H9 (cell line): Measurements from ENCODE around the gene EDEM1. TPM values are rescaled to one million over a fixed set of nuclear protein-coding genes. Genes with fewer than 3 reads are reported as not detected.

Experiments used
- DNase-seq: peaks from one replicate; pipeline ENCODE4 v3.0.0-alpha.2; 2017
- H2AFZ ChIP-seq: one replicate; pipeline ENCODE4 v1.6.1; 2013; ENCODE audit warnings: mild to moderate bottlenecking, low read length, control low read depth, moderate library complexity
- H2AK5ac ChIP-seq: 2 replicates; pipeline ENCODE4 v1.6.1; 2013; ENCODE audit warnings: low read length, control low read depth, mixed read lengths; ENCODE audit not compliant: insufficient read length
- H2BK120ac ChIP-seq: one replicate; pipeline ENCODE4 v1.6.1; 2013; ENCODE audit warnings: low read depth, mild to moderate bottlenecking, low read length, control low read depth, inconsistent platforms; ENCODE audit not compliant: poor library complexity, severe bottlenecking
- H2BK12ac ChIP-seq: 2 replicates; pipeline ENCODE4 v1.6.1; 2013; ENCODE audit warnings: low read length, control low read depth, mixed read lengths, low read depth; ENCODE audit not compliant: insufficient read length
- H2BK15ac ChIP-seq: 2 replicates; pipeline ENCODE4 v1.6.1; 2013; ENCODE audit warnings: low read depth, low read length, control low read depth
- H2BK20ac ChIP-seq: one replicate; pipeline ENCODE4 v1.6.1; 2013; ENCODE audit warnings: low read depth, mild to moderate bottlenecking, low read length, control low read depth, inconsistent platforms; ENCODE audit not compliant: poor library complexity, severe bottlenecking
- H2BK5ac ChIP-seq: 2 replicates; pipeline ENCODE4 v1.6.1; 2013; ENCODE audit warnings: low read length, control low read depth, mixed read lengths; ENCODE audit not compliant: insufficient read length
- H3K14ac ChIP-seq: 2 replicates; pipeline ENCODE4 v1.6.1; 2013; ENCODE audit warnings: low read length, control low read depth; ENCODE audit not compliant: insufficient read depth
- H3K18ac ChIP-seq: 2 replicates; pipeline ENCODE4 v1.6.1; 2013; ENCODE audit warnings: low read depth, mild to moderate bottlenecking, mixed read lengths, low read length, control low read depth; ENCODE audit not compliant: insufficient read length
- H3K23ac ChIP-seq: 2 replicates; pipeline ENCODE4 v1.6.1; 2013; ENCODE audit warnings: low read length, control low read depth, mixed read lengths, low read depth; ENCODE audit not compliant: insufficient read length
- H3K23me2 ChIP-seq: 2 replicates; pipeline ENCODE4 v1.6.1; 2013; ENCODE audit warnings: low read depth, mild to moderate bottlenecking, mixed read lengths, low read length, control low read depth; ENCODE audit not compliant: insufficient read length, poor library complexity, severe bottlenecking
- H3K27ac ChIP-seq: 2 replicates; pipeline ENCODE4 v1.5.1; 2013; ENCODE audit warnings: low read length, control low read depth, mixed read lengths, low read depth; ENCODE audit not compliant: insufficient read length
- H3K27me3 ChIP-seq: 2 replicates; pipeline ENCODE4 v1.6.1; 2013; ENCODE audit warnings: low read length, control low read depth, inconsistent platforms; ENCODE audit not compliant: insufficient read depth
- H3K4ac ChIP-seq: 2 replicates; pipeline ENCODE4 v1.6.1; 2013; ENCODE audit warnings: low read depth, mild to moderate bottlenecking, control low read depth, inconsistent platforms, low read length, moderate library complexity
- H3K4me1 ChIP-seq: 2 replicates; pipeline ENCODE4 v1.6.1; 2013; ENCODE audit warnings: low read length, control low read depth, inconsistent platforms; ENCODE audit not compliant: insufficient read depth
- H3K4me2 ChIP-seq: 2 replicates; pipeline ENCODE4 v1.6.1; 2013; ENCODE audit warnings: low read length, control low read depth, mixed read lengths; ENCODE audit not compliant: insufficient read length, insufficient read depth
- H3K56ac ChIP-seq: 2 replicates; pipeline ENCODE4 v1.6.1; 2013; ENCODE audit warnings: low read depth, mild to moderate bottlenecking, mixed read lengths, low read length, control low read depth; ENCODE audit not compliant: insufficient read length
- H3K79me1 ChIP-seq: 2 replicates; pipeline ENCODE4 v1.6.1; 2013; ENCODE audit warnings: low read depth, mild to moderate bottlenecking, moderate library complexity, low read length, control low read depth, inconsistent platforms; ENCODE audit not compliant: insufficient read depth, poor library complexity, severe bottlenecking
- H3K79me2 ChIP-seq: 2 replicates; pipeline ENCODE4 v1.6.1; 2013; ENCODE audit warnings: low read length, control low read depth, inconsistent platforms; ENCODE audit not compliant: insufficient read depth
- H3K9ac ChIP-seq: 2 replicates; pipeline ENCODE4 v1.6.1; 2013; ENCODE audit warnings: low read length, control low read depth, mixed read lengths; ENCODE audit not compliant: insufficient read length; ENCODE audit errors: extremely low read depth
- H3K9me3 ChIP-seq: one replicate; pipeline ENCODE4 v1.6.1; 2013; ENCODE audit warnings: low read depth, low read length, inconsistent platforms; ENCODE audit not compliant: control insufficient read depth
- H3T11ph ChIP-seq: one replicate; pipeline ENCODE4 v1.6.1; 2013; ENCODE audit warnings: mild to moderate bottlenecking, low read length, control low read depth, inconsistent platforms
- H4K20me1 ChIP-seq: one replicate; pipeline ENCODE4 v1.6.1; 2013; ENCODE audit not compliant: control insufficient read depth, insufficient read length, insufficient read depth
- H4K5ac ChIP-seq: 2 replicates; pipeline ENCODE4 v1.6.1; 2013; ENCODE audit warnings: low read depth, mild to moderate bottlenecking, mixed read lengths, low read length, control low read depth; ENCODE audit not compliant: insufficient read length
- H4K8ac ChIP-seq: replicated peaks from 2 replicates; pipeline ENCODE4 v1.6.1; 2013; ENCODE audit warnings: low read length, control low read depth, mixed read lengths, low read depth; ENCODE audit not compliant: insufficient read length
- H4K91ac ChIP-seq: 2 replicates; pipeline ENCODE4 v1.6.1; 2013; ENCODE audit warnings: low read depth, mild to moderate bottlenecking, moderate library complexity, mixed read lengths, low read length, control low read depth; ENCODE audit not compliant: insufficient read length
- H3K27ac Mint-ChIP-seq, 3 experiments: 2 replicates in 2 of 3; 3 replicates in 1 of 3; pipeline ENCODE4 v1.8.0; 2020 to 2021; ENCODE audit warnings: mixed read lengths in 3 of 3, mild to moderate bottlenecking in 1 of 3, moderate library complexity in 1 of 3
- H3K27me3 Mint-ChIP-seq: 2 replicates; pipeline ENCODE4 v1.8.0; 2021; ENCODE audit warnings: low read depth, mild to moderate bottlenecking, moderate library complexity, mixed read lengths
- H3K36me3 Mint-ChIP-seq, 3 experiments: 2 replicates in 2 of 3; 3 replicates in 1 of 3; pipeline ENCODE4 v1.8.0; 2020 to 2021; ENCODE audit warnings: low read depth in 3 of 3, mixed read lengths in 3 of 3; ENCODE audit not compliant: insufficient read depth in 1 of 3
- H3K4me1 Mint-ChIP-seq, 2 experiments: 2 replicates each; pipeline ENCODE4 v1.8.0; 2020; ENCODE audit warnings: mixed read lengths in 2 of 2
- H3K4me3 Mint-ChIP-seq, 2 experiments: 2 replicates in 1 of 2; 3 replicates in 1 of 2; pipeline ENCODE4 v1.8.0; 2020 to 2021; ENCODE audit warnings: mild to moderate bottlenecking in 2 of 2, mixed read lengths in 2 of 2, moderate library complexity in 1 of 2
- H3K9me3 Mint-ChIP-seq, 2 experiments: 2 replicates in 1 of 2; 3 replicates in 1 of 2; pipeline ENCODE4 v1.8.0; 2020; ENCODE audit warnings: mild to moderate bottlenecking in 2 of 2, mixed read lengths in 2 of 2, moderate library complexity in 1 of 2
- CTCF ChIP-seq: fragments of 200-600 bp; sonication (generic); conservative IDR thresholded peaks from 3 replicates; pipeline ENCODE4 v1.8.0; 2021; ENCODE audit warnings: antibody characterized with exemption, mild to moderate bottlenecking
- WGBS: extraction: QIAGEN DNeasy Blood & Tissue Kit; methylation state at CpG from one replicate; pipeline ENCODE4 v1.1.7; 2013; ENCODE audit warnings: missing lambda C conversion rate, low lambda C conversion rate, mixed read lengths; ENCODE audit not compliant: insufficient read length; ENCODE audit errors: extremely low coverage; 5-methylcytosine and 5-hydroxymethylcytosine counted together
- total RNA-seq: library from RNA; stranded (reverse); gene quantifications from 2 replicates; pipeline ENCODE4 v1.2.1, GENCODE V29; 2021

EDEM1 gene
- total RNA-seq, 1 experiment from 2014 or later, result 11.7 TPM

GRCh38 chr3:5143464-5143863 lies 44.0 kb upstream of the EDEM1 start:
- H2BK20ac ChIP-seq, result no peak overlapping the region
- no peak overlapping the region for H3K4ac ChIP-seq
- H3K9ac ChIP-seq, result no peak overlapping the region
- no CpG with 5 or more reads among the region's 4 CpGs for WGBS
- no peaks in the 10 kb centered on the region for H3K4me1 ChIP-seq
- H4K5ac ChIP-seq, result no peak overlapping the region
- H3K9me3 Mint-ChIP-seq, result peaks cover 47 to 54% of the 10 kb centered on the region in 2 experiments
- no peaks in the 10 kb centered on the region for H3K4me1 Mint-ChIP-seq
- H4K8ac ChIP-seq, result no peak overlapping the region
- H3K79me1 ChIP-seq, result peaks cover 11% of the 10 kb centered on the region
- no peak for TF ChIP-seq CTCF
- peaks cover 47 to 68% (median 58%) of the 10 kb centered on the region in 3 experiments for H3K36me3 Mint-ChIP-seq
- no peak overlapping the region for H3K4me2 ChIP-seq
- H3K56ac ChIP-seq, result no peak overlapping the region
- no peak overlapping the region for H4K91ac ChIP-seq
- H3K27me3 ChIP-seq, result no peaks in the 10 kb centered on the region
- H2BK15ac ChIP-seq, result no peak overlapping the region
- no peak overlapping the region for H3K18ac ChIP-seq
- no peaks in the 10 kb centered on the region for H3K27me3 Mint-ChIP-seq
- H3K27ac Mint-ChIP-seq, result no peak overlapping the region
- H2BK120ac ChIP-seq, result no peak overlapping the region
- no peaks in the 10 kb centered on the region for H3K9me3 ChIP-seq
- H2AK5ac ChIP-seq, result no peak overlapping the region
- no peak overlapping the region for H3K4me3 Mint-ChIP-seq
- H2AFZ ChIP-seq, result no peak overlapping the region
- H3K23me2 ChIP-seq, result no peaks in the 10 kb centered on the region
- H3K27ac ChIP-seq, result no peak overlapping the region
- no peak overlapping the region for H3K23ac ChIP-seq
- H3K79me2 ChIP-seq, result peaks cover 23% of the 10 kb centered on the region
- no peak overlapping the region for H3T11ph ChIP-seq
- no peak for DNase-seq
- H2BK5ac ChIP-seq, result no peak overlapping the region
- no peak overlapping the region for H2BK12ac ChIP-seq
- H4K20me1 ChIP-seq, result no peaks in the 10 kb centered on the region
- H3K14ac ChIP-seq, result no peak overlapping the region
